B cell (primary cell): ENCODE results near the gene HTT-AS. TPM values are rescaled to one million over a fixed set of nuclear protein-coding genes. Genes with fewer than 3 reads are reported as not detected.

ENCODE experiments used
- ATAC-seq: fragments of 200-7000 bp; cut with Tn5 transposase; one replicate; pipeline ENCODE4 v1.10.0; 2021; ENCODE audit warnings: low read depth, mild to moderate bottlenecking, moderate number of reproducible peaks, moderate library complexity
- CTCF ChIA-PET: fragments of 350-600 bp; sonication (Branson Sonifier 250); formaldehyde crosslinking; loops from one replicate; lab custom pipeline; 2021; ENCODE audit warnings: antibody characterized with exemption, inconsistent platforms; lab: Charles Lee
- POLR2A ChIA-PET: fragments of 350-600 bp; sonication (Branson Sonifier 250); formaldehyde crosslinking; loops from one replicate; lab custom pipeline; 2021; ENCODE audit warnings: antibody characterized with exemption; lab: Charles Lee
- DNase-seq: peaks from one replicate; pipeline ENCODE4 v3.0.0; 2013
- H2AFZ ChIP-seq: 2 replicates; pipeline ENCODE4 v1.6.1; 2012; ENCODE audit warnings: mild to moderate bottlenecking, low read depth, low read length; ENCODE audit not compliant: insufficient read depth, poor library complexity, severe bottlenecking
- H3K27ac ChIP-seq, 2 donors: 1 replicate in 1 of 2; 2 replicates in 1 of 2; pipeline ENCODE4 v1.5.1; 2012 to 2013; ENCODE audit warnings: low read length in 2 of 2, mild to moderate bottlenecking in 2 of 2, moderate library complexity in 1 of 2
- H3K27me3 ChIP-seq, 4 experiments: fragments of 200-600 bp in 1 of 4; sonication (generic) in 1 of 4; replicated peaks in 1 of 4; 1 replicate in 2 of 4; 2 replicates in 2 of 4; pipeline versions ENCODE4 v1.6.1 to v1.7.0; 2013 to 2016; ENCODE audit warnings: low read length in 3 of 4, mild to moderate bottlenecking in 2 of 4, mixed read lengths in 1 of 4, moderate library complexity in 1 of 4; ENCODE audit not compliant: insufficient read depth in 4 of 4, control insufficient read depth in 3 of 4; ENCODE audit errors: control extremely low read depth in 1 of 4
- H3K36me3 ChIP-seq, 2 experiments: replicated peaks in 1 of 2; 1 replicate in 1 of 2; 2 replicates in 1 of 2; pipeline versions ENCODE4 v1.6.1 to v1.7.1; 2013; ENCODE audit warnings: low read length in 1 of 2; ENCODE audit not compliant: insufficient read depth in 2 of 2, control insufficient read depth in 1 of 2; ENCODE audit errors: control extremely low read depth in 1 of 2, extremely low read depth in 1 of 2
- H3K4me1 ChIP-seq, 2 donors: fragments of 200-600 bp in 1 of 2; sonication (generic) in 1 of 2; 1 replicate in 1 of 2; 2 replicates in 1 of 2; pipeline versions ENCODE4 v1.5.1 to v1.6.1; 2013 to 2017; ENCODE audit warnings: low read length in 2 of 2; ENCODE audit not compliant: control insufficient read depth in 2 of 2, insufficient read depth in 2 of 2
- H3K4me2 ChIP-seq: replicated peaks from 2 replicates; pipeline ENCODE3; 2012; ENCODE audit warnings: mild to moderate bottlenecking, low read depth, low read length; ENCODE audit not compliant: poor library complexity, severe bottlenecking
- H3K4me3 ChIP-seq, 5 experiments: fragments of 200-600 bp in 1 of 5; sonication (generic) in 1 of 5; 1 replicate in 3 of 5; 2 replicates in 2 of 5; pipeline versions ENCODE4 v1.5.1 to v1.7.0; 2011 to 2016; ENCODE audit warnings: low read length in 4 of 5, mild to moderate bottlenecking in 4 of 5, low read depth in 2 of 5, control low read depth in 1 of 5, moderate library complexity in 1 of 5; ENCODE audit not compliant: insufficient read depth in 1 of 5; ENCODE audit errors: control extremely low read depth in 1 of 5, extremely low read depth in 1 of 5
- H3K79me2 ChIP-seq: fragments of 200-600 bp; sonication (generic); one replicate; pipeline ENCODE4 v1.6.0; 2016; ENCODE audit warnings: low read length; ENCODE audit not compliant: control insufficient read depth, insufficient read depth
- H3K9ac ChIP-seq: fragments of 200-600 bp; sonication (generic); 2 replicates; pipeline ENCODE4 v1.6.1; 2017; ENCODE audit warnings: mild to moderate bottlenecking, low read length, moderate library complexity
- H3K9me3 ChIP-seq, 3 donors: one replicate each; pipeline versions ENCODE4 v1.6.1 to v1.7.1; 2013; ENCODE audit warnings: low read length in 2 of 3; ENCODE audit not compliant: control insufficient read depth in 2 of 3, insufficient read depth in 1 of 3; ENCODE audit errors: control extremely low read depth in 1 of 3
- H4K20me1 ChIP-seq: 2 replicates; pipeline ENCODE4 v1.6.0; 2012; ENCODE audit warnings: mild to moderate bottlenecking, low read length; ENCODE audit not compliant: insufficient read depth, control insufficient read depth, poor library complexity, severe bottlenecking
- H3K27ac Mint-ChIP-seq: one replicate; pipeline ENCODE4 v1.8.0; 2021; ENCODE audit warnings: mixed read lengths
- H3K27me3 Mint-ChIP-seq: one replicate; pipeline ENCODE4 v1.8.0; 2021; ENCODE audit warnings: mixed read lengths
- H3K4me1 Mint-ChIP-seq: one replicate; pipeline ENCODE4 v1.8.0; 2021; ENCODE audit warnings: mixed read lengths
- H3K4me3 Mint-ChIP-seq: one replicate; pipeline ENCODE4 v1.8.0; 2021; ENCODE audit warnings: mixed read lengths
- H3K9me3 Mint-ChIP-seq: one replicate; pipeline ENCODE4 v1.8.0; 2022; ENCODE audit warnings: mixed read lengths; ENCODE audit not compliant: insufficient read depth
- CTCF ChIP-seq: fragments of 200-600 bp; IDR thresholded peaks from one replicate; pipeline ENCODE4 v1.8.0; 2022; ENCODE audit warnings: antibody characterized with exemption, mild to moderate bottlenecking
- EZH2 ChIP-seq: IDR thresholded peaks from 2 replicates; pipeline ENCODE4 v1.6.1; 2012; ENCODE audit warnings: borderline replicate concordance, low read depth, mild to moderate bottlenecking, moderate library complexity, low read length; ENCODE audit not compliant: insufficient read depth, poor library complexity, severe bottlenecking
- WGBS: methylation state at CpG from one replicate; pipeline ENCODE4 v1.1.5; 2013; ENCODE audit warnings: missing lambda C conversion rate; ENCODE audit not compliant: insufficient coverage; 5-methylcytosine and 5-hydroxymethylcytosine counted together
- intact Hi-C: fragments of 100-400 bp; cut with micrococcal nuclease; formaldehyde crosslinking; loops from one replicate; pipeline ENCODE4 v1.10.0; 2022
- polyA plus RNA-seq: library from polyadenylated mRNA; depleted of rRNA; stranded (reverse); fragments of >200 nt; gene quantifications from 2 replicates; pipeline ENCODE4 v1.2.3, GENCODE V29; 2012
- total RNA-seq, 2 donors: library from RNA; stranded (reverse); fragments of 120-200 nt in 1 of 2; gene quantifications; 1 replicate in 1 of 2; 2 replicates in 1 of 2; pipeline versions ENCODE4 v1.2.3 to v1.2.4, GENCODE V29; 2013 to 2022

The HTT-AS gene
- total and polyA plus RNA-seq, 2 donors (not counting 1 experiment from before 2014, with no cell fraction given), result 0.84 TPM; not detected in 1

GRCh38 chr4:3025881-3026280 is 48.5 kb downstream of the HTT-AS start:
- Histone ChIP-seq H2AFZ (no peak overlapping the region), H3K4me2 (no peak overlapping the region), H3K79me2 (no peaks in the 10 kb centered on the region), H3K27ac (no peak overlapping the region), H3K27me3 (peaks cover 0 to 6% (median 2%) of the 10 kb centered on the region in 4 experiments), H3K9ac (no peak overlapping the region), H3K36me3 (no peaks in the 10 kb centered on the region), H3K4me3 (no peak overlapping the region), H4K20me1 (no peaks in the 10 kb centered on the region), H3K4me1 (no peaks in the 10 kb centered on the region), H3K9me3 (peaks cover 0 to 11% (median 0%) of the 10 kb centered on the region in 3 donors)
- Mint-ChIP-seq H3K27ac (no peak overlapping the region), H3K4me3 (no peak overlapping the region), H3K4me1 (no peaks in the 10 kb centered on the region), H3K9me3 (no peaks in the 10 kb centered on the region), H3K27me3 (peaks cover 17% of the 10 kb centered on the region)
- intact Hi-C loops, result no loop called here
- ATAC-seq (no peak), DNase-seq (no peak)
- ChIA-PET CTCF (no interaction called here), POLR2A (no interaction called here)
- 95% methylated on average over 17 of the region's 21 CpGs for WGBS
- no peak for TF ChIP-seq CTCF
- no peak for TF ChIP-seq EZH2

GRCh38 chr4:3022651-3023050 is 51.7 kb downstream of the HTT-AS start:
- H3K9ac ChIP-seq, result no peak overlapping the region
- ChIA-PET CTCF (no interaction called here), POLR2A (no interaction called here)
- H3K4me1 ChIP-seq, result no peaks in the 10 kb centered on the region
- H3K4me2 ChIP-seq, result no peak overlapping the region
- DNase-seq (no peak), ATAC-seq (no peak)
- H3K79me2 ChIP-seq, result no peaks in the 10 kb centered on the region
- peaks cover 0 to 11% (median 0%) of the 10 kb centered on the region in 3 donors for H3K9me3 ChIP-seq
- no peaks in the 10 kb centered on the region for H3K36me3 ChIP-seq
- no peak overlapping the region for H3K4me3 ChIP-seq
- TF ChIP-seq CTCF (no peak), EZH2 (no peak)
- H3K4me1 Mint-ChIP-seq, result peaks cover 4% of the 10 kb centered on the region
- no peak overlapping the region for H2AFZ ChIP-seq
- WGBS, result 79% methylated on average over 2 of the region's 3 CpGs
- peaks cover 0 to 6% (median 2%) of the 10 kb centered on the region in 4 experiments for H3K27me3 ChIP-seq
- no peaks in the 10 kb centered on the region for H4K20me1 ChIP-seq
- H3K4me3 Mint-ChIP-seq, result no peak overlapping the region
- no peak overlapping the region for H3K27ac ChIP-seq
- intact Hi-C loops, result no loop called here
- no peaks in the 10 kb centered on the region for H3K9me3 Mint-ChIP-seq
- H3K27me3 Mint-ChIP-seq, result peaks cover 17% of the 10 kb centered on the region
- H3K27ac Mint-ChIP-seq, result no peak overlapping the region
